ENCODE data around the gene EDIL3.
"Not testable (repeated sequence)": the region's sequence is repeated elsewhere in the genome, so short reads cannot be mapped to it uniquely, and the experiment has no call there.

The EDIL3 gene

DNA sequence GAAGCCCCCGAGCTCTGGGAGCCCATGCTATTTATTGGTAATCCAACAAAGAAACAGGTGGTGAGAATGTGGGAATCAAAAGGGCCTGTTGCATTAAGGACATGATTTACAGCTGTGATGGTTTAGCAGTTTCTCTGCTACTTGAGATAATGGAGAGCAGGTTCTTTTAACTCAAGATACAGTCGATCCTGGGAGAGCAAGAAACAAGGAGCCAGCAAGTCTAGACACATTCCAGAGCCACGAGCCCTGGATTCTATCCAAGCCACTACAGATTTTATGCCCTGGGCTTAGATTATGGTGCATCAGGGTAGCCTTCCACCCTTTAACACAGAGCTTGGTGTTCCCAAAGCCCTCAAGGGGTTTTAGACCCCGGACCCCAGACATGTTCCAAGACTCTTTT lies 87.0 kb downstream of the EDIL3 start:
- not testable (repeated sequence) for DNase-seq

DNA sequence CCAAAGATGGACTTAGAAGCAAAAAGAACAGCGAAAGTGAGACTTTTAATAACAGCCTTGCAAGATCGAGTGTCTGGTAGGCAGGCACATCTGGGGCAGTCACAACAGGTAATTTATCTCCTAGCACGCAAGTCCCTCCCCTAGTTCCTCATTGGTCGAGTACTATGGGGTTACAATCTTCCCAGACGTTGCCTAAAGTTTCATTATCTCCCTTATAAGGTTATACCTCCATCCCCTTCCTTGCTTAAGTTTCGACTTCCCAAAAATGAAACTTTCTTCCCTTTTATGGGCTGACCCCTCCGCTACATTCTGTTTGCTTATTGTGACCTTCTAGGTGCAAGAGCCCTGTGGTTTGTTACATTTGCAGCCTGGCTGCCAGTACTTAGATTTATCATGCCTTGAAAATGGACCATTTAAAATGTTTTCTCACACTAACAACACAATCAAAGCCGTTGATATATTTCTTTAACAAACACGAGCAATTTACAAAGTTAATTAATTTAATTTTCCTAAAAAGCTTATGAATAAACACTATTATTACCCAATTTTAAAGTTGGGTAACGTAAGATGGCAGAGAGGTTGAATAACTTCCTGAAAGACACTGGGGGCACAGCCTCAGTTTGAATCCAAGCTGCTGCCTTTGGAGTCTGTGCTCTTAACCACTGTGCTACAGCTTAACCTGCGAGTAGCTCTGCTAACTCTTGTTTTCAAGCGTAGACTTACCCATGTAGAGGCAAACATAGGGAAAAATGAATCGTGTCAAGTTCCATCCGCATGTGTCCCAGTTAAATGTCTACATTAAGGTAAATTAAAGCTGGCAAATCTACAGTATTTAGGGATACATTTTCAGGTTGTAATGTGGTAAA lies 91.7 kb downstream of the EDIL3 start:
- no peak for DNase-seq

DNA sequence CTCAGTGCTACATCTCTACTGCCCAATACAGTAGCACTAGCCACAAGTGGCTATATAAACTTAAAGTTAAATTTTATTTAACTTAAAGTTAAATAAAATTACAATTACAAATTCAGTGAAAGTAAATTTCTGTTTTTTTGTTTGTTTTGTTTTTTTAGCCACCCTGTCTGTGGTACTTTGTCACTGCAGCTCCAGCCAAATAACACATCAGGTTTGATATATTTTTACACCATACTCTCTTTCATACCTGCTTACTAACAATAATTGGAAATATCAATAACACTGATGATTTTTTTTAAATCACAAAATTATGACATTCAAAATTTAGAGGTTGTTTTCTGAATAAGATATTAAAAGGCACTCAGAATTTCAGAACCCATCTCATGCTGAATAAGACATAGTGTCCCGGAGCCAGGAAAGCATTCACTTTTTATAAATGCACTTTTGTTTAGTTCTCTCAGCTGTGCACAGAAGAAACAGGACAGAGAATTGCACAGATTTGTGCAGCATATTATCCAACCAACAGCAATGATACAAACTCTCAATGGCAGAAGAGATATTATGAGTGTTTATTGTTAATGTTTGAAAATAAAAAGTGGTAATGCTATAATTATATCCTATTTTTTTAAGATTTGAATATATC lies 92.6 kb downstream of the EDIL3 start:
- DNase-seq: no peak

DNA sequence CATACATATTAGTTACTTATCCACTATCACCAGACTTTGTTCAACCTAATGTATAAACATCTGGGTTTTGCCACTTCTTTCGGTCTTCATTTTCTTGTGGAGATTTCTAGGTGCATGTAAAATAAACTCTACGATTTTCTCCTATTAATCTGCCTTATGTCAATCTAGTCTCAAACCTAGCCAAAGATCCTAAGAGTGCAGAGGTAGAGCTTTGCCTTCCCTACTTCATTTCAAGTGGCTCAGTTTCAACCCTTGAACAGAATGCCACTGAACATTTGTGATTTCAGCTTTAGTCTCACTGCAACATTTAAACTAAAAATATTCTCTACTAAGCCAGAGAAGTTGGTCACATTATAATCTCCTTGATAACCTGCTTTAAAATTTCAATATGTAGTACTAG lies 94.0 kb downstream of the EDIL3 start:
- no peak for DNase-seq

DNA sequence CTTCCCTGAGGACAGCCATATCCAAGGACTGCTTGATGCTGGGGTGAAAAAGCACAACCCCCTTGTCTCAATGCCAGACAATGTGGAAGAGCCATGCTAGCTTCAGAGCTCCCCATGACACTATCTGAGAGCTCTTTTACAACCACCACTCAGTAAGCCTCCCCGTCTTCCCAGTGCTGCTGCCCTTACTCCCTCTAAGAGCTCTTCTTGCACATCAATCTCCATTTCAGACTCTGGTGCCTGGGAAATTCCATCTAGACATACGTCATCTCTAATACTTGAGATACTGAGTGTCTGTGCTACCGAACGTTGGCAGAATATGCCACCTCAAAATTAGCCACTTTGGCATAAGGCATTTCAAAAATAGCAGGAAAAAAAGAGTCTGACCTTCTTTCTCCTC lies 94.5 kb downstream of the EDIL3 start:
- no peak for DNase-seq

DNA sequence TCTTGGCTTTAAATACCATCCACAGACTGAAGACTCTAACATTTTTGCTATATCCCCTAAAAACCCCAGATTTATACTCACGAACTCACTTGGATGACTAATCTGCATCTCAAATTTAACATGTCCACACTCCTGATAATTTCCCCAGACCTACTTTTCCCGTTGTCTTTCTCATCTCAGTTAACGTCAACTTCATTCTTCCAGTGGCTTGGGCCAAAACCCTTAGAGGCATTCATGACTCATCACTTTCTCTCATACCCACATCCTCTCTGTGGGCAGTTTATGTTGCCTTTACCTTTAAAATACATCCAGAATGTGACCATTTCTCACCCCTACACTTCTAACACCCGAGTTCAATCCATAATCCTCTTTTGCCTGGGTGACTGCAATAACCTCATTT lies 96.7 kb downstream of the EDIL3 start:
- DNase-seq: no peak

DNA sequence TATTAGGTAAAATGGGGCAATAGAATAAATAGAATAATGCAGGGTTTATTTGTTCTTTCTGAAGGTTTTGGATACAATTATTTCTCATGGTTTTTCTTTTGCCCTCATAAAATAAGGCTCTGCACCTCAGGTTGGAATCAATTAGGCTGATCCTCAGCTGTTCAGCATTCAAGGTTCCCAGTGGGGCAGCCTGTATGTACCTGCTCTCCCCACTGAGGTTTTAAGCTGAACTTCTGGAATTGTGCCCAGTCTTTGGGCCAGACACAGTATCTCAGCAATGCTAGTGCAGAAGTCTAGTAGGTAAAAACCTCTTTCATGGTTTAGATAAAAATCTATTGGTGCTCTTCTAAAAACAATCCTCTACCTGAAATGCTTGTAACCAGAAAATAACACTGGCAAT lies 98.0 kb downstream of the EDIL3 start:
- DNase-seq: no peak

DNA sequence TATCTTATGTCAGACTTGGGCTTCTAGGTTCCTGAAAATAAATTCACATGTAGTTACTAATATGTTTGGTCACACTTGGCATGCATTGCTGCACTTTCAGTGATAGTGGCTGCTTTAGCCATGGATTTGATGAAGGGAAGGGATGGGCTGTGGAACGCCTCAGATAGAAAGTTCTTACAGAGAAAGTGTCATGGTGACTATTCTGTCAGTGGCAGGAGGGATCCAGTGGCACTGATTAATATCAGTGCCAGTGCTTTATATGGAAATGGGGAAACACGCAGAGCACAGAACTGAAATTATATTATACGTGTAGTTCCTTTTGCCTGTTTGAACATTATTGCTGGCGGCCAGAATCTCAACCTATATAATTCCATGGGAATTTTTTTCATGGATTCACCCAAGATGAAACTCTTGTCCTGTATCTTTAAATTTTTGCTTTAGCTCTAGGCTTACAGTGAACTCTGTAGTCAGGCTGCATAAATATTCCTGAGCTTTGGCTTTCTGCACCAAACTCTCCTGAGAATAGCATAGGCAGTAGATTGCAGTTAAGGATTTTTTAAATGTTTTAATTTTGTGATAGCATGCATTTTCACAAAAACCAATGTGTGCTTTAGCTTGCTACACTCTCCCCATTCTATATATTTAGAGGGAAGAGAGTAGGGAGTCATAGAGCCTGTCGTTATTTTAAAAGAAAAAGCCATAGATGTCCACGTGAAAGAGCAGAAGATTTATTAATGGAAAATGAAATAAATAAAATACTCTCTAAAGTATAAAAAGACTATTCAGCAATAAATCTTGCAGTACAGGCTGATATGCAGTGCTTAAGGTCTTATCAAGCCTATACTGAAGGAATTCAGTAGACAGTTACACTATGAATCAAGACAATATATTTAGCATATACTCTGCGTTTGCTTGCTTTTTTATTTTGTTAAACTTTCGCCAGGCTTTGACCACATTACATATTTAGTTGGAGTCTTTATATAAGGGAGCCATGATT lies 98.7 kb downstream of the EDIL3 start:
- no peak for DNase-seq

DNA sequence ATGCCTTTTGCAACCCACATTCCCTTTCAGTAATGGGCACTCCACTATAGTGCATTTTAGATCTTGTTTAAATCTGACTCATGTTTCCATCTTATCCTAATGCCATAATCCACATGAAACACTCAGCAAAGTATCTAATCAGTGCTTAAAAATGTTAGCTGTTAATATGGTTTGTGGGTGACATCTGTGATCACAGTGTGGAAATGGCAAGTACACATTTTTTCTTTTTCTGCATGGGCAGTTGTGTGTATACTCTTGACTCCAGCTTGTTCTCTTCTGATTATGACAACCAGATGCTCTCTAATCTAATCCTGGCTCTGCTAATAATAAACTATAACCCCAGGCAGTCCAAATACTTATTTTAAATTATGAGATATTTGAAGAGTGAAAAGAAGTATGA lies 103.3 kb downstream of the EDIL3 start:
- DNase-seq: no peak

DNA sequence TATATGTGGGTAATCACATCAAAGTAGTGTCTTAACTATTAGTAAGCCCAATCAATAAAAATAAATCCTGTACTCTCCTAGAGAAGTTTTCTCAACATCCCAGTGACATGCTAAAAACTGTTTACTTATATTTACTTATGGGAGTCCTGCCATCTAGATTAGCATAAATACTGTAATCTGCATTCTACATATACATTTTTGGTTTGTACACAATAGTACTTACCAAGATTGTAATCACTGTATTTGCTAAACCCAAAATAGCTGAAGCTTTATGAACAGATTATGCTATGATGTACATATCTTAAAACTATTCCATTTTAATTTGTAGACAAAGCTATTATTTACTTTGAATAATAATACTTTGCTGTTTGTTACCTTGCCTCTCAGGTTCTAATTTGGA lies 105.4 kb downstream of the EDIL3 start:
- no peak for DNase-seq

DNA sequence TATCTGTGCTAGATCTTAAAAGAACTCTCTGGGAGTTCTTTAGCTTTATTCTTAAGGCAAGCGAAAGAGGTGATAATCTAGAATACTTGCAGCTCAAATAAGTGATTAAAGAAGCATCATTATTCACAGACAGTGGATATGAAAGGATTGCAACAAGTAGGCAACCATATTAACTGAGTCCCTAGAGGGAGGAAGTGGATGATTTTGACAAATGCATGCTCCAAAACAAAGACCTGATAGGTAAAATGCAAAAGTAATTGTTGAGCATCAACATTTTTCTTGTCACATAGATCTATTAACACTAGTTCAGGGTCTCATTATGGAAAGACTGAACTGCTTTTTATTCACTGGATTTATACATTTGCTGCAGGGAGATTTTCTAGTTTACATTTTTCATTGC lies 109.1 kb downstream of the EDIL3 start:
- no peak for DNase-seq

DNA sequence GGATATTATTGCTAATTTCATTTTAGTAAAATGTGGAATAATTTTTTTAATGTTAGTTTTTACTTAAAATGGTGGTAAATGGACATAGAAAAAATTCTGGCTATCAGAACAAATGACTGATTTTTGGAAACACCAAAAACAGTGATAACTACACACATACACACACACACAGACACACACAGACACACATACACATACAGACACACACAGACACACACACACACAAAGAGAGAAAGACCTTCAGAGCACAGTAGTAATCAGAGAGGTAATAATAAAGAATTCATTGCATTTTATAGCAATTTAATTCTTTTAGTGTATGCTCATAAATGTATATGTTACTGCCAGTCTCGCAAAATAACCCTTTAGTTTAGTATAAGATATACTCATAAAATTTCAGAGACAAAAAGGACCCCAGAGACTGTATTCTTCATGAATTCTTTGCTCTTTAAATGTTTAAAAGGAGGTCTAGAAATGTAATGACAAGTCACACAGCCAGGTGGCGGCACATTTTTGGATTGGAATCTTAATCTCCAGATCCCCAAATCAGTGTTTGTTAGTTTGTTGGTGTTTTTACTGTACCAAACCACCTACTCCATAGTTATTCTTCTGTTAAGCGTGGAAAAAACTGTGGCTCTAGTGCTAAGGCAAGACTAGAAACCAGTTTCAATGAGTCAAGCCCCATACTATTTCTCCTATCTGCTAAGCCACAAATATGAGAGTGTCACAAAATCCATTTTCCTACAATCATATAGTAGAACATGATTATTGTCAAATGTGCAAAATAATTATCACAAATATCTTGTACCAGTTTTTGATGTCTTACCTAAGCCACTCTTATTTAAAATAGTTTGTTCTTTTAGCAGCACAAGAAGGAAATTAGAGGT lies 109.9 kb downstream of the EDIL3 start:
- DNase-seq: no peak

DNA sequence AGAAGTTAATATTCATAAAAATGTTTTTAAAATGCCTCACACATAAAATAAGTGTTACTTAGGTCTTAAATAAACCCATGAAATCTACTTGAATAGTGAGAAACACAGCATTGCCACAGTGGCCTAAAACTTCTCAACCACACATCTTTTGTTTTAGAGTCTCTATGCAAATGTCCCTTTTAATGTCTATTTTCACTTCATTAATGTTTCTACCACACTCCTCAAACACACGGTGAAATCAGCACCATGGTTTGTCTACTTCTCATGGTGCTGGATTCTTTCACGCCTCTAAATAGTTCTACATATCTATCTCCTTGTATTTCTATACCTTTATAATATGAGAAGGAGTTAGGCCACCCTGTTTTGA lies 111.2 kb downstream of the EDIL3 start:
- no peak for DNase-seq

DNA sequence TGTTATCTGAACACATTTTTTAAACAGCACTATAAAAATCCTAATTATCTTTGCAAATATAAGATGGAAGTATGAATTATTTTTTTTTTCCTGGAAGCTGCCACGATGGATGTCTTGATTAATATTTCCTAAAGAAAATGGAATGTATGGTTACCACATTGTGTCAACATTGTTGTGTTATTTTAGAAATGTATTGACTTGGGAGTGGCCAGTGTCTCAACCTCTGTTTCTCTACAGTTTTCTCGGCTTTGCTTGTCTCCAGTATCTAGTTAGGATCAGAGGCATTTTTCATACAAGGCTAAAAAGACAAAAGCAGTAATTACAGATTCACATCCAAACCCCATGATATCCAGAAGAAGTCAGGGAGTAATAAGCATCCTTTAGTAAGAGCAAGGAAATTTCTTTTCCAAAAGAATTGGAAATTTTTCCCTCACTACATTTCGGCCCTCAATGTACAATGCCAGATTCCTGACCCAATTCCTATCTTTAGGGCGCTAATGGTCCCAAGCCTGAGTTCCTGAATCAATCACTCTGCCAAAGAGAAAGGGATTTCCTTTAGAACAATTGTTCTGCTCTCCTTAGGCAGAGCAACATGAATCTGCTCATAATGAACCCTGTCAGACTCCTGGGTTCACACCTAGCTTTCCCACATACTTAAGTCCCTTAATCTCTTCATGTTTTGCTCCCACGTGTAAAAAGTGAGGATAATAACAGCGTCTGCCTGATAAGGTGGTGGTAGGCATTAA lies 111.7 kb downstream of the EDIL3 start:
- DNase-seq: no peak

DNA sequence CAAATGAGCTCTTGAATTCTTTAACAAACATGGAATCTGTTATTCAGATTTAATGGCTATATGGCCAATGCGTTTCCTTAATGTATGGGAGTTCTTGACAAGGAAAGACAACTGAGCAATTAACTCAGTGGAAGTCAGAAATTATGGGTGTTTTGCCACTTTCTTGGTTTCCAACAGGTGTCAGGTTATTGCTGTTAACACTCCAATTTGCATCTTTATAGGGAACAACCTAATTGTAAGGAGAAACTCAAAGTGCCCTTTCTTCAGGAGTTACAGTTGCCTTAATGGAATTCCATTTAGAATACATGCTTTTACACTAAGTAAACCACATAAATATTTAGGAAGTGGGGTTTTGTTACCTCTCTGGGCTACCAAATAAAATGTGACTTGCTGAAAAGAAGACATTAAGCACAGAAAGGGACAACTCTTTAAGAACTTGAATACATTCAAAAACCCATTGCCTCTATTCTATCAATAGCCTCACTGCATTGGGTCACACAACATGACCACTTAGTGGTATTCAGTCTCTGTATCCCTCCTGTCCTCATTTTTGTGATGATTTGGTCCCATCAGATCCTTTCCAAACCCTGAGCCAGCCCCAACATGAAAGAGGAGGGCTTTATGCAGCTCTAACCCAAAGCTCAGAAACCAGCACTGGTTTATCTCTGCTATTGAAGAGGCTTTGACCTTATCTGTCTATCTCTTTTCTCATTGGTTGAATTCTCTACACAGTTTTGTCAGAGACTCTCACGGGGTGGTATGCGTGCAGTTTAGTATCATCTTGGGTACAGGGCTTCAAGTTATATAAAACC lies 118.7 kb downstream of the EDIL3 start:
- no peak for DNase-seq

DNA sequence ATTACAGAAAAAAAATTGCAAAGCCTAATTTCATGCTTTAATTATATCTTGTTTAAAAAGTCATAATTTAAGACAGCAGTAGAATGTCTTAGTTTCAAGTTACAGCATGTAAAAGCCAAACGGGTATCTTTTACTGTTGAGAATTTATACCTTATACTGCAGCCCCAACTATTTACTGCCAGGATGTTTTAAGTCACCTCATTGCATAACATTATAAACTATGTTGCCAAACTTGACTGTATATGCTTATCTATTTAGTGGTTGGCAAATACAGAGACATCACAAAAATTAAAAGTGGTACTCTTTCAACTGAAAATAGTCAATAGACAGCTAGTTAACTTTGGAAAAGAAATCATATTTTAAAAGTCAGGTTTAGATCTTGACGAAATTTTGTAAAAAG lies 119.5 kb downstream of the EDIL3 start:
- DNase-seq: no peak

DNA sequence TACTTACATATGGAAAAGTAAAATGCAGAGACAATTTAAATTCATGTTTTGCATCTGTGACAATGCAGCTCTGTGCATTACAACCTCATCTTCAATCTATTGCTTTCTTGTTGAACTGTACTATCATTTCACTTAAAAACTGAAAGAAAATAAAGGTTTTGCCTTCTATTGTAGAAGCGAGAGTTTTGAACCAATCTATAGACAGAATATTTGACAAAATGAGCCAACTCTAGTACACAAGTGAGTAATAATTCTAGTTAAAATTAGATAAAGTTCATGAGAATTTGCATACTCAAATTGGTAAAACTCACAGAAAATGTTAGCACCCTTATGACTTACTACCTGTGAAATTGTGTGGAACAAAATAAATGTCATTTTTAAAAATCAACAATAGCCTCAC lies 123.7 kb downstream of the EDIL3 start:
- no peak for DNase-seq

DNA sequence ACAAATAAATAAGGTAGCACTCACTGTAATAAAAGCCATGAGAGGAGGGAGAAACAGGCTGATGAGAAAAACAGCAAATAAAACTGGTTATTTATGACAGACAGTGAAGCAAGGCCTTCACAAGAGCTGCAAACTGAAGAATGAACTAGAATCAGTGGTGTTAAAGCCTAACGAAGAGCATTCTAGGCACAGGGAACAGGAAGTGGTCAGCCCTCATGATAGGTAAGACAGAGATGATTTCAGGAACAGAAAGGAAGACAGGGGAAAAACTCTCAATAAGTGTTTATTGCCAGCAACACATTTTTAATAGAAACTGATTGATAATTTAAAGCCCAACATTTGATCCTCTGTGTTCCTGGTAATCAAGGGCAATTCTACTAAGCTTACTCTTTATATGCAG lies 124.5 kb downstream of the EDIL3 start:
- DNase-seq: no peak

DNA sequence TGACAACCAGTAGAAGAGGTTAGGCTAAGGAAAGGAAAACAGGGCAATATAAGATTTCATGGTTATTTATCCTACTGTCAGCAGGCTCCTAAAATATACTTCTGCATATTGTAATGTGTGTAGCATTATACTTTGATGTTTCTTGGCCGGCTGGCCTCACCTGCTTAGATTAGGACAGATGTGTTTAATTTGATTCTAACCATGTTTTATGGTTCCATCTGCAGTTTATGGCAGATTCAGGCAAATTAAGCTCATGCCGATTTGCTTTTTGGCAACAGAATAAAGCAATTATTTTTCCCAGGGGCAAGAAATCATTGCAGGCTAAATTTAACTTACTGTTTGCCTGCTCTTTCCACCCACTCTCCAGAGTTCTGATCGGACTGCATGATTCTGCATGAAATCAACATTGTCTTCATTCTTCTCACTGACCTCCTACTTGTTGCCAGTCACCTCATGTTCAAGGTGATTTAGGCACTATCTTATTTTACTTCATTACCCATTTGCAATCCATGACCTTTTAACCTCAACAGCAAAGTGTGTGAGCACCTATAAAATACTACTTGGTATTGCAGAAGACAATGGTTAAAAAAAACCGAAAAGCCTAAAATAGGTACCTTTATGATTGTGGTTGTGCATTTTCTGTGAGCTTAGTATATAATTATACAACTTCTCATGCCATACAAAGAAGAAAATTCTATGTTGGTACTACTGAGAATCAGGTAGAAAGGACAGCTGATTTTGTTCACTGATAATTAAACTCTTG lies 125.2 kb downstream of the EDIL3 start:
- DNase-seq: no peak

DNA sequence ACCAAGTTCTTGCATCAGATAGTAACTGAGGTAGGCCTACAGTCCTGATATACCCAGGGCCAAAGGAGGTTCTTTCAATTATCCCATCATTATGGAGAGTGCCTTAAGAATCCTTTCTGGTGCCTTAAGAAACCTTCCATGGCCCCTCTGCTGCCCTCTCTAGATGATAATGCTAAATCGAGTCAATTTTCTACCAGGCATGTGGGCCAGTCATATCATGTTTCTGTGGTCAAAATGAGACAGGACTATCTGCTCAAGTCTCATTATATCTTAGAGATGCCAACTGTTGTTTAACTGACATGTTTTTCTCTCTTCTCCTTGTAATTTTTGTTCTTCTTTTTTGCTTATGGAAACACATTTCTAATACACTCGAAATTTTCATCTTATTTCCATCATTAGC lies 127.6 kb downstream of the EDIL3 start:
- DNase-seq: no peak
